Hematopoietic multipotent progenitor cell treated with erythropoietin and hydrocortisone succinate and interleukin-3 and kit ligand, for 15 days (in vitro differentiated cells): ENCODE results near the gene FHOD3.

Experiments
- DNase-seq: peaks from one replicate; pipeline ENCODE4 v3.0.0-alpha.2; 2015; ENCODE audit warnings: low spot score

Gene FHOD3

DNA sequence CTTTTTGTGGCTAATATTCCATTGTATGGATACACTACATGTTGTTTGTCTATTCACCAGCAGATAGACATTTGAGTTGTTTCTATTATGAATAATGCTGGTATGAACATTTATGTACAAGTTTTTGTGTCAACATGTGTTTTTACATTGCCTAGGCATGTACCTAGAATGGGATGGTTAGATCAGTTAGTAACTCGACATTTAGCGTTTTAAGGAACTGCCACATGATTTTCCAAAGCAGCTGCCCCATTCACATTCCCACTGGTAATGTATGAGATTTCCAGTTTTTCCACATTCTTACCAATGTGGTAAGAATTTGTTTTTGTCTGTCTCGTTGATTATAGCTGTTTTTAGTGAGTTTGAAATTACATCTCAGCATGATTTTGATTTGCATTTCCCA, 112.8 kb downstream of the FHOD3 start:
- DNase-seq, result no peak

DNA sequence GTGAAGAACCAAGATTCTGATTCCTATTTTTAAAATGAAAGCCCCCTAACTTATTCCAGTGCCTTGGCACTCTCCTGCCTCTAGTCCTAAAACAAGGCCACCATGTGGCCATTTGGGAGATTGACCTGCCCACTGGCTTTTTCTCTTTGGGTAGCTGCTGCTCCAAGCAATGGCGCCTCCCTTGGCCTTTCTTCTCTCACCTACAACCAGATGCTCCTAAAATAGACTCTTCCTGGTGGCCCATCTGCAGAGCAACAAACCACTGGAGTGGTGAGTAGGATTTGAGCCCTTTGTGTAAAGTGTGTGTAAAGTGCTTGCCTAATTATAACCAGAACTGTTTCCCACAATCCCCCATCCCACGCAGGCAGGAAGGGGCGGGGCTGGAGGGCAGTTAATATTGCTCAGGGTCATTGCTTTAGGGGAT, 114.2 kb downstream of the FHOD3 start:
- no peak for DNase-seq

DNA sequence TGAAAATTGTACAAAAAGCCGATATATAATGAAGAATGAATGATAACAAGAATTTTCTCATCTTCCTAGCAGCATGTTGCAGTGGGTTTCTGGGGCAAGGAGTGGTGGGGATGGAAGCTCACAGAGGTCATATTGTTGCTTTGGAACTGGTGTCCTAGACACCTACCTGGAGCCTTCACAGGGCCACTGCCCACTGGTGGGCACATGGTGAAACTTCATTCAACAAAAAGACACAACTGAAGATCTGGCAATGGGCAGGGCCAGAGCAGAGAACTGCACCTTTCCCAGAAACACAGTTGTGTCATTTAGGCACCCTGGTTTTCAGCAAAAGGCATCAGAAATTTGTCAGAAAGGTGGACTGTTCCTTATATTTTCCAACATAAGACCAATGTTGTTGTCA, 115.3 kb downstream of the FHOD3 start:
- DNase-seq, result no peak

DNA sequence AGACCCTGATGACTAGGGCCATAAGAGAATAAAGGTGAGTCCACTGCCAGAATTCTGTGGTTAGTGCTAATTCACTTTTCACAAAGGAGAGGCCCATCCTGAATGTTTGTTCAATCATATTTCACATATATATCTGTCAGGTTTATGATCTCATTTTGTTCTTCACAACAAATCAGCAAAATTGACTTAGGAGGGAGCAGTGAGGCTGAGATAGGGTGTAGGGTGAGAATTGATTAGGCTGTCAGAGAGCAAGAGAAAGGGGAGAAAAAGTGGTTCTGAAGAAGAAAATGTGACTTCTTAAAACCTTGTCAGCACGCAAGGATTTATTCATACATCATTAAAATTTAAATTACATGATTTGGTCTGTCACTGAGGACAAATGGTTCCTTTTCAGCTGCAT, 117.7 kb downstream of the FHOD3 start:
- DNase-seq, result no peak

GRCh38 chr18:36415625-36416024, 118.1 kb downstream of the FHOD3 start:
- DNase-seq, result no peak

DNA sequence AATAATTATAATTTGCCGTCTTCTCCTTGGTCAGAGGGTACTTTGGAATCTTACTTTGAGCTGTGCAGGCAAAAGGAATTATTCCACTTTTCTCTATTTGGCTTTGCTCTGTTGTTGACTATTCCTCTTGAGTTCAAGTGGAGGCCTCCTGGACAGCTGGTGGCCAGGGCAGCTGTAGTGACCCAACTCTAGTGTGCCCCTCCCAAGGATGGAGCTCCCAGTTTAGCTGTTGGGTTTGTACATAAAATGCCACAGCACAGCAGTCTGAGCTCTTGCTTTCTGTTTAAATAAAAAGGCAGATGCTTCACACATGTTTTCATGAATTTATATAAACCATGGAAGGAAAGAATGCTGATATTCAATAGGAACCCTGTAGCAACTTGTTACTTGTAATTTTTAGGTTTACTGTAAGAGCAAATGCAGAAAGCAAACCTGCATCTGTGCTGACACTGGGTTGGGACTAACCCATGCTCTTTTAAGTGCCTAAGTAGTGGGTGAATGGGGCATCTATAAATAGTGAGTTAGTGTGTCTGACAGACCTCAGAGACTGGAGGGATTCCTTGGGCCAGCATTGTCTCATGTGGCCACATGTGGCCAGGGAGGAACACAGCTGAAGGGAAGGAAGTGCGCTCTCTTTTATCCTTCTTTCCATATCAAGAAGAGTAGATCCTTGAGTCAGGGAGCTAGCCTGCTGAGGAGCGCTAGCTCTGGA, 121.8 kb downstream of the FHOD3 start:
- DNase-seq, result no peak

DNA sequence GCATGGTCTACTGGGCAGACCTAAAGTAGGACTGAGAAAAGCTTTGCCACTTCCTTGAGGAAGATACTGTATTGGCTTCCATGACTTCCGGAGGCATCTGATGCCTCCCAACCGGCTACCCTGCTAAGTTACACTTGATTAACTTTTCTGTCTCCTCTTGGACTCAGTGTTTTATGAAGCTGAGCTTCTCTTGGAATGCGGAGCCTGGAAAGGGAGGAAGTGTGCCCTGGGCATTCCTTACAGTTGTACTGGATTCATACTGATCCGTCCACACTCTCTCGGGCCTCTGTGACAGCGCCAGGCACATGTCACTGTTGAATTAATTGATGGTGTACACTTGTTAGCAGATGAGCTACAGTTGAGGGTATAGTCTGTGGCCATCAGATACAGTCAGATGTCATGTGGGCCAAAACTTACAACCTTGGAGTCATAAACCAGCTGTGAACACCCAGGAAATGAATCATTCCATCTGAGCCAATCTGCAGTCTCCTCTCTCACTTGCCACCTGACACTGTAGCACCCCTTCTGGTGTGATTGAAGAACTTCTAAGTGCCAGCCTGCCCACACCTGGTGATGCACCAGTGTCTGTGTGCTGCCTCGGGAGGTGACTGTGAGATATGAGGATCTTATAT, 122.5 kb downstream of the FHOD3 start:
- no peak for DNase-seq

- DNase-seq, result no peak
These were observed 123.3 kb downstream of the FHOD3 start for GRCh38 chr18:36420826-36421225.

- DNase-seq, result no peak
These were observed 127.2 kb downstream of the FHOD3 start for GRCh38 chr18:36424741-36425142.

GRCh38 chr18:36427369-36427768, 129.9 kb downstream of the FHOD3 start:
- no peak for DNase-seq

- no peak for DNase-seq
These were observed 130.3 kb downstream of the FHOD3 start for GRCh38 chr18:36427831-36428230.

DNA sequence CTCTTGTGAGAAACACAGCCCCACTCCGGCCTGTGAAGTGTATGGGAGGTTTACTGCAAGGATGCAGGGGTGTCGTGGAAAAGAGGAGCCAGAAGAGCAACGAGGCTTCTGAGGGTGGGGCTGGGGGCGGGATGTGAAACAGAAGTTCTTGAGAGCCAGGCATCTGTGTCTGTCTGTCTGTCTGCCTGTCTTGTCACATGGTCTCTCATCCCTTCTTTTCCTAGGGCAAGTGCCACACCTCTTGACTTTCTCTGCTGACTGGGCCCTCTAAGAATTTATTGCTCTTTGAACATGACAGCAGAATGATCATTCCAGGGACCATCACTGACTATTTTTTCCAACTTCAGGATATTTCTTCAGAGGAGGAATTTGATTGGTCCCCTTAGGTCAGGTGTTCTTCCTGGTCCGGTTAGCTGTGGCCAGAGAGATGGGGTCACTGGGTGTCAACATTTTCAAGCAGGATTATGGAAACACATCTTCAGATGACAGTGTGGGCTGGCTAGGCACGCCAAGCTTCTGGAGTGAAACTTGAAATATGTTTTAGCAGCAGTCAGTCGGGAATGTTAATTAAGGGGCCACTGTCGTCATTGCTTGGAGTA, 131.0 kb downstream of the FHOD3 start:
- no peak for DNase-seq

DNA sequence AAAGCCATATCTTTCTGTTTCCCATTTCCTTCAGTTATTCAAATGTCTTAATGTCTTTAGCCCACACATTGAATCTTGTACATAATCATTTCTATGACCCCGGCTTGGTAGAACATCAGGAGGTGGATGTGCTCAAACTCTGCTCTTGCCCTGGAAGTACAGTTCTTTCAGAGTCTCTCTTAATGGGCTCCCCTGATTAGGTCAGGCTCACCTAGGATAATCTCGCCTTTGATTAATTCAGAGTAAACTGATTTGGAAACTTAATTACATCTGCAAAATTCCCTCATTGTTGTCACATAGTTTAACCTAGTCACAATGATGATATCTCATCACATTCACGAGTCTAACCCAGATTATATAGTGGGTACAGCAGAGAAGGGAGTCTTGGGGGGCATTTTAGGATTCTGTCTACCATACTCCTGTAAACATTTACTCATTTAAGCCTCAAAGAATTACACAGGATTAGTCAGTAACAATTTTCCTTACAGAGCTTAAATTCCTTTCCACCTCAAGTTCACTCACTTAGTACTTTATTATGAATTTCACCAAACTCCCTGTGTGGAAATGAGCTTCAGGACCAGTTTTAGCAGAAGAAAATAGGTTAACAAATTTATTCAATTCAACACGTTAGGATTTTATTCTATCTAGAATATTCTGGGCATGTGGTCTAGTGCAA, 135.5 kb downstream of the FHOD3 start:
- DNase-seq, result no peak

DNA sequence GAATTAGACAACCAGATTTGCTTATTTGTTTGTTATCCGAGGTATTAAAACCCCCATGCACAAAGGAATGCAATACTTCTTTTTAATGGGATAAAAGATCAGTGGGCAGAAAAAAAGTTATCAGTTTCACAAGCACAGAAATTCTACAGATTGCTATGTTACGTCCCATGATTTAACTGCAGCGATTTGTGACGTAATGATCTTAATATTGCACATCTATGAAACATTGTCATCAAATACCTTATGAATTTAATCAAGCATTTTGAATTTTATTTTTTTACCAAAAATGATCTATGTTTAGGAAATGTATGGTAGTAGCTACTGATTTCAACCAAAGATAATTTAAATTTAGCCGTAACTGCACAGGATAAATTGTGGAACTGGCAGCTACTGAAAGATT, 138.9 kb downstream of the FHOD3 start:
- DNase-seq, result no peak

- no peak for DNase-seq
These were observed 143.1 kb downstream of the FHOD3 start for GRCh38 chr18:36440614-36441013.

- no peak for DNase-seq
These were observed 144.1 kb downstream of the FHOD3 start for GRCh38 chr18:36441426-36442240.

- no peak for DNase-seq
These were observed 145.2 kb downstream of the FHOD3 start for GRCh38 chr18:36442717-36443116.

- no peak for DNase-seq
These were observed 148.5 kb downstream of the FHOD3 start for GRCh38 chr18:36446059-36446458.

DNA sequence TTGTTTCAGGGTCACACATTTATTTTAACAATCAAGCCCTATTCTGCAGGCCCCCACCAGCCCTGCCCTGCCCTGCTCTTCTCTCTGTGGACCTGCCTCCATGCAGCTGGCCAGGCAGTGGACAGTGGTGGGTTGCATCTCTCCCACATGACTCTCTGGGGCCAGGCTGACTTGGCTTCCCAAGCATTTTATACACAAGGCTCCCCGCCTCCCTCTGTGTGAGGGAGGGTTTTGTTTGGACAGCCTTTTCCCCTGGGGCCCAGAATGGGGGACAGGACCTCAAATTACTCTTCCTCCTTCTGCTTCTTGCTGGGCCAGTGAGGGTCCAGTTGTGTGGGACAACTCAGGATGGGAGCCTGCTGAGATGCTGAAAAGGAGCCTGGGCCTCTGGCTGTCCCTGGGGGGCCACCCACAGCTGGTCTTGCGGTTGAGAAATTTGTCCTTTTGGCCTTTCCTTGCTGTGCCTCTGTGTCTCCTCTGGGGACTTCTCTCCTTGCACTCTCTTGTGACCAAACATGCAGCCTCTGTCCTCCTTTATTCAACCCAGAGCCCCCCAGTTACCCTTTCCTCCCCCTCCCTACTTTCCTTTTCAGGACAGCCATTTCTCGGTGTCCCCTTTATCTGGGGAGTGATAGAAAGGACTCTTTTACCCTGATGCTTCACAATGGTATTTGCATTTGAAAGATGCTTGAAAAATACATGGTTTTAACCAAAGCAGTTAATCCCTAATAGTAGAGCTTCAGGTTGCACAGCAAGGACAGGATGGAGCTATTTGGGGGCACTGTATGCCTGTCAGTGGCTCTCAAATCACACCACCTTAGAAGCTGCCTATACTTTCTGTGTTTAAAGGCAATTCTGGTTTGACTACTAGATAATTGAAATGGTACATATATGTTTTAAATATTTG, 151.1 kb downstream of the FHOD3 start:
- no peak for DNase-seq

DNA sequence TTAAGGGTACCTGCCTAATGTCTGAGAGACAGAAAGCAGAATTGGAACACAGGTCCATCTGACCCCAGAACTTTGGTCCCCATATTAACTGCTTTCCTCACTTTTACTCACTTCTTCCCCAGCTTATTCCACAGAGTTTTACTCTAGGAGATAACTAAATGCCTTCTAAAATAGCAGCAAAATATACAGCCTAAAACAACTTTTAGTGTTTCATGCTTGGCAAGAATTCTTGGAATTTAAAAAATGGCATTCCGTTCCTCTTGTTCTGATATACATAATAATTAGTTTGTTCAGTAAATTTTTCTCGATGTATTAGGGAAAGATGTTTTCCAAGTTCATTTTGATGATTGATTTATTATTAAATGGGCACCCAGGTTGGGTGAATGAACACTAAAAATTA, 151.9 kb downstream of the FHOD3 start:
- DNase-seq, result no peak

DNA sequence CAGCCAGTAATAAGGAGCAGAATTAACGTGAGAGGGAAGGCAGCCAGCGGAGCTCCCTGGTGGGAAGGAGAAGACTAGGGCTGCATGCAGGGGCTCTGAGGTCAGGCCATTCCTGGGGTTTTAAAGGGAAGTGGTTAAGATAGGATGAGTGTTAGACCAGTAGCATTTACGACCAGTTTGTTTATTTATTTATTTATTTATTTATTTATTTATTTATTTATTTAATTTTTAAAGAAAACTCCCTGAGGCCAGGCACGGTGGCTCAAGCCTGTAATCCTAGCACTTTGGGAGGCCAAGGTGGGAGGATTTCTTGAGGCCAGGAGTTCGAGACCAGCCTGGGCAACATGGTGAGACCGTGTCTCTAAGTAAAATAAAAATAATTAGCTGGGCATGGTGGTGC, 152.8 kb downstream of the FHOD3 start:
- no peak for DNase-seq
